WTC11 (cell line): ENCODE measurements around the gene HS6ST1.
"Not testable (repeated sequence)": the region's sequence is repeated elsewhere in the genome, so short reads cannot be mapped to it uniquely, and the experiment has no call there.

Experiments
- CBFB ChIP-seq: sonication (generic); formaldehyde crosslinking; IDR thresholded peaks from 2 replicates; pipeline ENCODE4 v1.8.1; 2022; ENCODE audit warnings: mild to moderate bottlenecking, low read depth, missing genetic modification reagents
- CTCF ChIP-seq: fragments of 200-600 bp; IDR thresholded peaks from 2 replicates; pipeline ENCODE4 v1.8.0; 2022; ENCODE audit warnings: antibody characterized with exemption
- ESRRA ChIP-seq: sonication (generic); formaldehyde crosslinking; IDR thresholded peaks from 2 replicates; pipeline ENCODE4 v1.8.1; 2022; ENCODE audit warnings: mild to moderate bottlenecking, missing genetic modification reagents, borderline replicate concordance
- KAT7 ChIP-seq: sonication (generic); formaldehyde crosslinking; IDR thresholded peaks from 2 replicates; pipeline ENCODE4 v1.8.1; 2023; ENCODE audit warnings: missing genetic modification reagents, mild to moderate bottlenecking, borderline replicate concordance
- NR2C2 ChIP-seq: sonication (generic); formaldehyde crosslinking; IDR thresholded peaks from 2 replicates; pipeline ENCODE4 v1.8.0; 2022; ENCODE audit warnings: mild to moderate bottlenecking, missing genetic modification reagents
- PREB ChIP-seq: sonication (generic); formaldehyde crosslinking; IDR thresholded peaks from 2 replicates; pipeline ENCODE4 v1.8.1; 2022; ENCODE audit warnings: mild to moderate bottlenecking, missing genetic modification reagents, moderate library complexity, borderline replicate concordance
- RELA ChIP-seq: sonication (generic); formaldehyde crosslinking; IDR thresholded peaks from 2 replicates; pipeline ENCODE4 v1.8.1; 2022; ENCODE audit warnings: missing genetic modification reagents, mild to moderate bottlenecking, borderline replicate concordance
- SOX15 ChIP-seq: fragments of 250-450 bp; sonication (Bioruptor Pico); IDR thresholded peaks from 2 replicates; pipeline ENCODE4 v1.9.0; 2021; ENCODE audit warnings: mild to moderate bottlenecking
- SP1 ChIP-seq: sonication (generic); formaldehyde crosslinking; conservative IDR thresholded peaks from 2 replicates; pipeline ENCODE4 v1.8.1; 2022; ENCODE audit warnings: missing genetic modification reagents
- TP53 ChIP-seq: sonication (generic); formaldehyde crosslinking; IDR thresholded peaks from 2 replicates; pipeline ENCODE4 v1.8.1; 2023; ENCODE audit warnings: mild to moderate bottlenecking, missing genetic modification reagents

GRCh38 chr2:128318245-128318644, 423 bp downstream of the HS6ST1 start:
- not testable (repeated sequence) for TF ChIP-seq PREB (CRISPR knock-in tag); RELA (CRISPR knock-in tag); CTCF; ESRRA (CRISPR knock-in tag); KAT7; SP1 (CRISPR knock-in tag); CBFB; TP53 (CRISPR knock-in tag); SOX15 (CRISPR knock-in tag); NR2C2 (CRISPR knock-in tag)
